AG10803 (cell line): ENCODE results near the gene RADIL.
A peak's percentile ranks its signal among the peaks of the same experiment; 100 is the strongest.

ENCODE experiments used
- DNase-seq: peaks from one replicate; pipeline ENCODE4 v3.0.0; 2010; ENCODE audit warnings: low read depth
- H3K4me3 ChIP-seq: 2 replicates; pipeline ENCODE4 v1.5.1; 2011; ENCODE audit warnings: mild to moderate bottlenecking, low read length, control low read depth
- CTCF ChIP-seq: conservative IDR thresholded peaks from 2 replicates; pipeline ENCODE4 v1.5.1; 2011; ENCODE audit warnings: mild to moderate bottlenecking, low read length, control low read depth, inconsistent platforms

RADIL gene

DNA sequence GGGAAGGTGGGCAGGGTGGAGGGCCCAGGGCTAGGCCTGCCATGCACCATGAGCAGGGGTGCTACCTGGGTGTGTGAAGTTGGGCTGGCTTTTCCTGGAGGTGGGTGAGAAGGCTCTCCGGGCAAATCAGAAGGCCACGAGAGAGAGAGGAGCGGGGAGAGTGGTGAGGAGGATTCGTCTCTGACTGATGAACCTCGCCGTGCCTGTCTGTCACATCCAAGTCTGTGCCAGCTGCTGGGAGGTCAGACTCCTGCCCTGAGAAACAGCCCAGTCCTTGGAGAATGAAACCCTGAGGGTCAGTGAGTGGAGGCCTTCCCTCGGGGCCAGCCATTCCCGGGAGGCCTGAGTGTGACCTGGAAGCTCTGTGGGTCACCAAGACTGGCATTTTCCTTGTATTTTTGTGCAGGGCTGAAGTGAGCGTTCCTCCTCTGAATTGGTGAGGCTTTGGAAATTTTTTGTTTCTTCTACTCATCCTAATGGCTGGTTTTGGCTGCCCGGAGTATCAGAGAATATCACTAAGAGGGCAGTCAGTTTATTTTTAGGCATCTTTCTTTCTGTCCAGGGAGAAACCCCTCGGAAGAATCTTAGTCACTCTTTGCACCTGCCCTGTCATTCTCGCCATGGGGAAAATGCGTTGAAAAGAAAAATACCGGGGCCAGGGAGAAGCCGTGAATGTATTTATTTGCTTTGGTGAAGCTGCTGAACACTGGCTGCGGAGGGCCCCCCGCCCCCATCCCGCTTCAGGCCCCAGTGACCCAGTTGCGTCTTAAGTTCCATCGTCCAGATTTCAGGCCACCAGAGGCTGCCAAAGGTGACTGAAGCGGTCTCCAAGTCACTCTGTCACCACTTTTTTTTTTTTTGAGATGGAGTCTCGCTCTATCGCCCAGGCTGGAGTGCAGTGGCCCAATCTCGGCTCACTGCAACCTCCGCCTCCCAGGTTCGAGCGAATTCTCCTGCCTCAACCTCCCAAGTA, 114.6 kb downstream of the RADIL start:
- no peak for TF ChIP-seq CTCF
- no peak overlapping the region for H3K4me3 ChIP-seq
- DNase-seq = no peak

DNA sequence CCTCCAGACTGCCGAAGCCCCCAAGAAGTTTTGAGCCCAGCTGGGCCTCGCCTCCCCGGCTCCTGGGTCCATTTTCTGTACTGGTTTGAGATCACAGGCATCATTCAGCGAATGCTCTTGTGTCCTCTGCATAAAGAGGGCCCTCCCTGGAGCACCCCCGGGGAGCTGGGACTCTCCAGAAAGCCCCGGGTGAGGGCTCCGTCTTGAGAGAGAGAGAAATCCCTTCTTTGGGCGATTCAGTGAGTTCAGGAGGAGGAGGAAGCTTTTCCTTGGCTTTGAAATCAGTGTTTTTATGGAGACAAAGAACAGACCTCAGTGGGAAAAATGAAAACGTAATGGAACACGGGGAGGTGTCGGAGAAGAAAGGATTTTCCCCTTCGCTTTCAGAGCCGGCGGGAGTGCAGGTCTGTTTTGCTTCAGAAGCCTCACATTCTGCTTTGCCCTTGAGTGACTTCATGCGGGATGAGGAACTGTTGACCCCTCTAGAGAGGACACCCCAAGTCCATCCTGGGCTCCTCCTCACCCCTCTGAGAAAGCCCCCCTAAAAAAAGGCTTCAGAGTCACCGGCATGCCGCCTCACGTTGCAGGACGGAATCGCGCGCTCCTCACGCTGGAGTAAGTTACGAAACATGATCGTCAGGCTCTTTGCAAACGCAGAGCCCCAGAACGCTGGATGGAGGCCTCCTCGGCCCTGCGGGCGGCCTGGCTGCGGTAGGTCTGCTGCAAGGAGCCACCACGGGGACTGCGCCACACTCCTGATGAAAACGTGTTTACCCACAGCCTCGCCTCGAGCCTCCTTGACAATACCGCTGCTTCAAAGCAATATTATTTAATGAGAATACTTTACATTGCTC, 116.6 kb downstream of the RADIL start:
- TF ChIP-seq CTCF = no peak

GRCh38 chr7:4765776-4766490, 117.6 kb downstream of the RADIL start:
- peak; percentile 21 for TF ChIP-seq CTCF
- no peak for DNase-seq
- no peak overlapping the region for H3K4me3 ChIP-seq

More for the DNA sequence above, 116.6 kb downstream of the RADIL start:
- no peak overlapping the region for H3K4me3 ChIP-seq
- DNase-seq = no peak

DNA sequence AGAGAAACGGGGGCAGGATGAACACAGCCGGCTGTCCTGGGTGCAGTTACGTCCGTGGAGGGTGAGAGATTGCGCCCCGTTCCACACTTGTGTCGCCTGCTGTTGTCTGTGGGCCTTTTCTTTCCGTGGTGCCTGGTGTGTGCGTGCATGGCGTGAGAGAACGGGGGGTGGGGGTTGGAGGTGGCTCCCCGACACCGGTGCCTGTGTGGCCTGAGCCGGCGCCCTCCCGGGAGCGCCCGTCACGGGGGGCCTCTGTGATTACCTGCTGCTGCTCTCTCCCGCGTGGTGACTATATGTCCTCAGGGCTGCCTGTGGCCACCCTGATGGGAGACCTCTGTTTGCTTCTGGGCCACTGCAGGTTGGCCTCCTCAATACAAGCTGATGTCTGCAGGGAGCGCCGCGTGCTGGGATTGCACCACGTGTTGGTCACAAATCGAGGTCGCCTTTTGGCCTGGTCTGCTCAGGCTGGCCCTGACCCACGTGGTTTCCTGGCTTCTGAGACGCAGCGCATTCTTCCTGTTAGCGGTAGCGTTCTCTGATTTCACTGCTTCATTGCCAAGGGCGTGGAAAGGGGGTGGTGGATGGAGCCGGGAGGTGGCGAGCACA, 119.0 kb downstream of the RADIL start:
- DNase-seq = no peak
- TF ChIP-seq CTCF = no peak

GRCh38 chr7:4763794-4764185, 119.7 kb downstream of the RADIL start:
- TF ChIP-seq CTCF = no peak
- no peak overlapping the region for H3K4me3 ChIP-seq
- DNase-seq = no peak

More for the DNA sequence above, 119.0 kb downstream of the RADIL start:
- H3K4me3 ChIP-seq = no peak overlapping the region

GRCh38 chr7:4763091-4763793, 120.3 kb downstream of the RADIL start:
- no peak for TF ChIP-seq CTCF
- DNase-seq = no peak
- no peak overlapping the region for H3K4me3 ChIP-seq
